Activated CD8-positive, alpha-beta T cell treated with anti-CD3 and anti-CD28 coated beads for 36 hours (primary cell): Measurements from ENCODE around the gene IL31RA. TPM values are rescaled to one million over a fixed set of nuclear protein-coding genes. Genes with fewer than 3 reads are reported as not detected.

Experiments used
- ATAC-seq: fragments of 200-7000 bp; cut with Tn5 transposase; one replicate; pipeline ENCODE4 v1.10.0; 2021; ENCODE audit warnings: mild to moderate bottlenecking, moderate library complexity
- CTCF ChIA-PET: fragments of 350-600 bp; sonication (Branson Sonifier 250); formaldehyde crosslinking; loops from one replicate; lab custom pipeline; 2021; ENCODE audit warnings: antibody characterized with exemption; lab: Charles Lee
- POLR2A ChIA-PET: fragments of 350-600 bp; sonication (Branson Sonifier 250); formaldehyde crosslinking; loops from one replicate; lab custom pipeline; 2021; ENCODE audit warnings: antibody characterized with exemption; lab: Charles Lee
- DNase-seq: peaks from one replicate; pipeline ENCODE4 v3.0.0-alpha.2; 2020
- H3K27ac Mint-ChIP-seq: one replicate; pipeline ENCODE4 v1.8.0; 2021; ENCODE audit warnings: mild to moderate bottlenecking, mixed read lengths
- H3K27me3 Mint-ChIP-seq: one replicate; pipeline ENCODE4 v1.8.0; 2021; ENCODE audit warnings: mixed read lengths
- H3K36me3 Mint-ChIP-seq: one replicate; pipeline ENCODE4 v1.8.0; 2021; ENCODE audit warnings: low read depth, mixed read lengths
- H3K4me1 Mint-ChIP-seq: one replicate; pipeline ENCODE4 v1.8.0; 2021; ENCODE audit warnings: low read depth, mixed read lengths
- H3K4me3 Mint-ChIP-seq: one replicate; pipeline ENCODE4 v1.8.0; 2021; ENCODE audit warnings: mild to moderate bottlenecking, moderate library complexity, mixed read lengths
- H3K9me3 Mint-ChIP-seq: one replicate; pipeline ENCODE4 v1.8.0; 2021; ENCODE audit warnings: mixed read lengths
- CTCF ChIP-seq: fragments of 200-600 bp; IDR thresholded peaks from one replicate; pipeline ENCODE4 v1.8.0; 2022; ENCODE audit warnings: antibody characterized with exemption, mild to moderate bottlenecking
- intact Hi-C: fragments of 100-400 bp; cut with micrococcal nuclease; formaldehyde crosslinking; loops from one replicate; pipeline ENCODE4 v1.10.0; 2022
- total RNA-seq, 2 experiments: library from RNA; stranded (reverse); gene quantifications; one replicate each; pipeline ENCODE4 v1.2.3, GENCODE V29; 2021

The IL31RA gene
- total RNA-seq, 2 experiments from 2014 or later, result not detected

DNA sequence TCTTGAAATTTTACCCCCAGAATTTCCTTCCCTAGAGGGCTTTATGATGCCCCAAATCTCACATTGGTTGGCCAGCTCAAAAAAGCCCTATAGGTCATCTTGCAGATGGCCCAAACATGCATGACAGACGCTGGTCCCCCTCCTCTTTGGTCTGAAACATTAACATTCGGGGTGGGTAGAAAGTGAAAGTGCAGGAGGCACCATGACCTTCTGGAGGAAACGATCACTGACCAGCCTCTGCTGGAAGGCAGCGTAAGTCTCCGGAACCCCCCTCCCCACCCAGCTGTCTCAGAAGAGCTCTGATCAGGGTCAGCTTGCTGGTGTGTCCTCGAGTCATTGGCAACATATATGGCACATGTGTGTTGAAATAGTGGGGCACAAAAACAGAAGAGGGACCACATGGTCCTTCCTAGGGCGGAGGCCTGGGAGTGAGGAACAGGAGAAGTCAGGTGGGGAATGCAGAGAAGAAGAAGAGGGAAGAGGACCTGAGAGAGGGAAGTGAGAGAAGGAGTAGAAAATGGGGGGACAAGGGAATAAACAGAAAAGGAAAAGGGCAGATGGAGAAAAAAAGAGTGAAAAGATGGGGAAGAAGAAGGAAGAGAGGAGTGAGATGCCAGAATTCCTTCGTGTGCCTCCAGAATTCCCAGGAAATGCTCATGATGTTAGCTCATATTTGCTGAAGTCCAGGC is 46.2 kb downstream of the IL31RA start:
- H3K27me3 Mint-ChIP-seq, result peaks cover 7% of the 10 kb centered on the region
- no peak overlapping the region for H3K27ac Mint-ChIP-seq
- ATAC-seq (no peak), DNase-seq (no peak)
- intact Hi-C loops, result no loop called here
- H3K9me3 Mint-ChIP-seq, result no peaks in the 10 kb centered on the region
- ChIA-PET CTCF (interaction anchor here (0.7 to 1.3 kb wide), 3 partner anchors 19 to 351 kb away, joined by 3 to 4 read pairs (median 3); no protein-coding TSS in a partner anchor), POLR2A (interaction anchor here (1.3 kb wide), 1 partner anchor 10 kb away, joined by 4 read pairs; no protein-coding TSS in a partner anchor)
- no peak for TF ChIP-seq CTCF
- no peak overlapping the region for H3K4me3 Mint-ChIP-seq
- H3K36me3 Mint-ChIP-seq, result no peaks in the 10 kb centered on the region
- H3K4me1 Mint-ChIP-seq, result peaks cover 19% of the 10 kb centered on the region

DNA sequence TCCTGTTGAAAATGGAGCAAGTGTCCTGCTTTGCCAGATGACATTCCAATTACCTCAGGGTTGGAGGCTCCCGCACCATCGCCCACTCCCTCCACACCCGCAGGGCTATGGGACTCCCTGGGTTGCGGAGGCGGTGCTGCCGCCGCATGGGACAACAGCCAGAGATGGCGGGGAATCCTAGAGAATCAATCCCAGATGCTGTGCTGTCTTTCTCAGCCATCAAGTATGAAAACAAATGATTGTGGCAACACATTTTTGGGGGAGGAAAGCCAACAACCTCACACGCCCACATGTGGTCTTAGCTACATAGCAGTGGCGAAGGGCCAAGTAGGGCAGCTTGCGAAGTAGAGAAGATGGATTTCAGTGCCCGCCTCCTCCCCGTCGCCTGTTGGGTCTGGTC is 46.7 kb downstream of the IL31RA start:
- Mint-ChIP-seq H3K4me1 (peaks cover 22% of the 10 kb centered on the region), H3K27ac (no peak overlapping the region), H3K9me3 (no peaks in the 10 kb centered on the region), H3K36me3 (no peaks in the 10 kb centered on the region), H3K4me3 (no peak overlapping the region), H3K27me3 (peaks cover 7% of the 10 kb centered on the region)
- no peak for TF ChIP-seq CTCF
- peak; percentile 68 for DNase-seq
- ChIA-PET POLR2A (interaction anchor here (1.3 kb wide), 1 partner anchor 10 kb away, joined by 4 read pairs; no protein-coding TSS in a partner anchor), CTCF (interaction anchor here (0.9 to 1.3 kb wide), 2 partner anchors 19 to 39 kb away, joined by 3 to 4 read pairs; no protein-coding TSS in a partner anchor)
- ATAC-seq, result no peak
- intact Hi-C loops, result no loop called here

DNA sequence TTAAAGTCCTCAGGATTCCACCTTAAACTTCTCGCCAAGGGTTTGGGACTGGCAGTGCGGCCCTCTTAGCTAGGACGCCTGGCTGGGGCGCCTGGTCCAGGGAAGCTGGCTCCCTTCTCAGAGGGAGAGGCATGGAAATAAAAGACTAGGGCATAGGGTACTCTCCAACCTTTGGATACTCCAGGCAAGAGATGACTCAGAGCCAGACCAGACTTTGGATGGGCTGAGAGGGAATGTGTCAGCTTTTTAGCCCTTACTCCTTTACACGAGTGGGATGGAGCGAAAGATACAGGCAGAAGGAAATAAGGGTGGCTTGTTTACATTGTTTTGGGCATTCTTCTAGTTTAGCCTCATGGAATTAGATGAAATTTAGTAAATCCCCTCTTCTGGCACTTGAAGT is 48.2 kb downstream of the IL31RA start:
- ChIA-PET CTCF (interaction anchor here (1.0 to 1.4 kb wide), 2 partner anchors 10 to 24 kb away, joined by 3 to 4 read pairs; no protein-coding TSS in a partner anchor), POLR2A (no interaction called here)
- no peak for ATAC-seq
- TF ChIP-seq CTCF, result no peak
- H3K9me3 Mint-ChIP-seq, result no peaks in the 10 kb centered on the region
- no peak for DNase-seq
- H3K27me3 Mint-ChIP-seq, result peaks cover 10% of the 10 kb centered on the region
- intact Hi-C loops, result no loop called here
- no peak overlapping the region for H3K27ac Mint-ChIP-seq
- H3K4me3 Mint-ChIP-seq, result no peak overlapping the region
- no peaks in the 10 kb centered on the region for H3K36me3 Mint-ChIP-seq
- H3K4me1 Mint-ChIP-seq, result peaks cover 32% of the 10 kb centered on the region

DNA sequence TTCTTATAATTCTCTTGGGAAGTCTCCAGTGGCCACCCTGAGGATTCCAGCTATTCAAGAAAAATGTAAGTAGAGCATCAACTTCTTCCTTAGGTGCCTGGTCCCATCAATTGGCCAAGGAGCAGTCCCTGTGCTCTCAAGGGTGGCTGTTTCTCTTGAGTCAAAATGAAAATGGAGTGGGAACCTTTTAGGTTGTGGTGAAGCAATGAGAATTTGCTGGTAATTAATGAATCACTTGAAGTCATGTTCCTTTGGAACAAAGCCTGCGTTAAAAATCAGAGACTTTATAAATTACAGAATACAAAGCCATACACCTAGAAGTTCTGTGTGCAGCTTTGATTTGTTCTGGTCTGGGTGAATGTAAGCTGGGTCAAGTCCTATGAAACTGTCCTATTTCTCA is 48.9 kb downstream of the IL31RA start:
- ATAC-seq, result no peak
- Mint-ChIP-seq H3K9me3 (no peaks in the 10 kb centered on the region), H3K4me3 (no peak overlapping the region), H3K27ac (no peak overlapping the region), H3K36me3 (no peaks in the 10 kb centered on the region), H3K4me1 (peaks cover 32% of the 10 kb centered on the region), H3K27me3 (peaks cover 12% of the 10 kb centered on the region)
- no peak for DNase-seq
- ChIA-PET POLR2A (no interaction called here), CTCF (interaction anchor here (1.0 to 1.4 kb wide), 2 partner anchors 11 to 23 kb away, joined by 3 to 4 read pairs; no protein-coding TSS in a partner anchor)
- TF ChIP-seq CTCF, result no peak
- intact Hi-C loops, result loop anchor here (10.0 kb wide), 1 partner anchor 185 kb away; the partner anchor contains the start of gene SLC38A9

DNA sequence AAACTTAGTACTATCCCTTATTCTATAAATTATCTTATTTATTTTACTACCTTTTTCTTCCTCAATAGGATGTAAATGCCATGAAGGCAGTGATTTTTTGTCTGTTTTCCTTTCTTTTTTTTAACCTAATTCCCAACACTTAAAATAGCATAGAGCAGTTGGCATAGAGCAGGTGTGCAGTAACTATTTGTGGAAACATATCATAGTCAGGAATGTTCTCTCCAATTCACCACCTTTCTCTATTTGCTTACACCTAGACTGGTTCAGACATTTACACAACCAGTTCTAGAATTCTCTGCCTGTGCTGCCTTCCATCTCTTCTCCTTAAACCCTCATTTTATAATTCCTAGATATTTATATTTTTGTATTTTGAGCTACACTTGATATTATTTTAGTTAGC is 49.6 kb downstream of the IL31RA start:
- Mint-ChIP-seq H3K9me3 (no peaks in the 10 kb centered on the region), H3K27me3 (peaks cover 15% of the 10 kb centered on the region), H3K4me1 (peaks cover 35% of the 10 kb centered on the region), H3K36me3 (no peaks in the 10 kb centered on the region), H3K27ac (no peak overlapping the region), H3K4me3 (no peak overlapping the region)
- ChIA-PET POLR2A (no interaction called here), CTCF (interaction anchor here (1.4 kb wide), 1 partner anchor 12 kb away, joined by 4 read pairs; no protein-coding TSS in a partner anchor)
- no peak for ATAC-seq
- intact Hi-C loops, result loop anchor here (10.0 kb wide), 1 partner anchor 186 kb away; the partner anchor contains the start of gene SLC38A9
- no peak for TF ChIP-seq CTCF
- no peak for DNase-seq
